Endothelial cell (in vitro differentiated cells): ENCODE results near the gene TJP1. TPM values are rescaled to one million over a fixed set of nuclear protein-coding genes. Genes with fewer than 3 reads are reported as not detected.

ENCODE experiments used
- DNase-seq: peaks from one replicate; pipeline ENCODE4 v3.0.0; 2021; ENCODE audit warnings: low spot score
- H3K27ac Mint-ChIP-seq: one replicate; pipeline ENCODE4 v1.8.0; 2021; ENCODE audit warnings: mixed read lengths, inconsistent platforms; ENCODE audit not compliant: unreplicated experiment
- H3K27me3 Mint-ChIP-seq: one replicate; pipeline ENCODE4 v1.8.0; 2021; ENCODE audit warnings: mild to moderate bottlenecking, moderate library complexity, mixed read lengths, inconsistent platforms; ENCODE audit not compliant: unreplicated experiment
- H3K36me3 Mint-ChIP-seq: one replicate; pipeline ENCODE4 v1.8.0; 2021; ENCODE audit warnings: mild to moderate bottlenecking, low read depth, mixed read lengths, inconsistent platforms; ENCODE audit not compliant: unreplicated experiment
- H3K4me1 Mint-ChIP-seq: one replicate; pipeline ENCODE4 v1.8.0; 2021; ENCODE audit warnings: mild to moderate bottlenecking, mixed read lengths, inconsistent platforms; ENCODE audit not compliant: unreplicated experiment
- H3K4me3 Mint-ChIP-seq: one replicate; pipeline ENCODE4 v1.8.0; 2021; ENCODE audit warnings: mild to moderate bottlenecking, mixed read lengths, inconsistent platforms; ENCODE audit not compliant: unreplicated experiment
- H3K9me3 Mint-ChIP-seq: one replicate; pipeline ENCODE4 v1.8.0; 2021; ENCODE audit warnings: mixed read lengths, inconsistent platforms; ENCODE audit not compliant: unreplicated experiment
- CTCF ChIP-seq: fragments of 200-600 bp; sonication (generic); IDR thresholded peaks from one replicate; pipeline ENCODE4 v1.5.0; 2021; ENCODE audit warnings: antibody characterized with exemption; ENCODE audit not compliant: unreplicated experiment
- total RNA-seq: library from RNA; stranded (reverse); fragmentation: NEBNext Ultra II Directional; extraction: Animal tissue kit (Norgen Biotek cat#: 25700); gene quantifications from one replicate; pipeline ENCODE4 v1.2.1, GENCODE V29; 2021; ENCODE audit not compliant: unreplicated experiment

The TJP1 gene
- total RNA-seq, 1 donor from 2014 or later = 473 TPM

GRCh38 chr15:29728418-29728817, 93.8 kb downstream of the TJP1 start:
- Mint-ChIP-seq H3K9me3 (no peaks in the 10 kb centered on the region), H3K27ac (no peak overlapping the region), H3K4me3 (peak overlapping the region; percentile 60), H3K27me3 (peaks cover 5% of the 10 kb centered on the region), H3K36me3 (peaks cover 72% of the 10 kb centered on the region), H3K4me1 (peaks cover 6% of the 10 kb centered on the region)
- no peak for TF ChIP-seq CTCF
- DNase-seq = no peak

- H3K4me3 Mint-ChIP-seq = no peak overlapping the region
- peaks cover 74% of the 10 kb centered on the region for H3K36me3 Mint-ChIP-seq
- DNase-seq = no peak
- no peak for TF ChIP-seq CTCF
- peaks cover 8% of the 10 kb centered on the region for H3K27me3 Mint-ChIP-seq
- no peak overlapping the region for H3K27ac Mint-ChIP-seq
- H3K9me3 Mint-ChIP-seq = no peaks in the 10 kb centered on the region
- peaks cover 6% of the 10 kb centered on the region for H3K4me1 Mint-ChIP-seq
Observed at GRCh38 chr15:29727871-29728270, 94.4 kb downstream of the TJP1 start.

GRCh38 chr15:29726553-29726952, 95.7 kb downstream of the TJP1 start:
- Mint-ChIP-seq H3K27me3 (peaks cover 10% of the 10 kb centered on the region), H3K4me1 (peaks cover 7% of the 10 kb centered on the region), H3K27ac (no peak overlapping the region), H3K36me3 (peaks cover 78% of the 10 kb centered on the region), H3K4me3 (peak overlapping the region; percentile 24), H3K9me3 (no peaks in the 10 kb centered on the region)
- no peak for DNase-seq
- no peak for TF ChIP-seq CTCF

- H3K27ac Mint-ChIP-seq = no peak overlapping the region
- H3K4me1 Mint-ChIP-seq = peaks cover 11% of the 10 kb centered on the region
- H3K27me3 Mint-ChIP-seq = peaks cover 12% of the 10 kb centered on the region
- no peaks in the 10 kb centered on the region for H3K9me3 Mint-ChIP-seq
- no peak for TF ChIP-seq CTCF
- H3K4me3 Mint-ChIP-seq = peak overlapping the region; percentile 70
- H3K36me3 Mint-ChIP-seq = peaks cover 94% of the 10 kb centered on the region
- no peak for DNase-seq
Observed at GRCh38 chr15:29724026-29724425, 98.2 kb downstream of the TJP1 start.

- no peak for TF ChIP-seq CTCF
- DNase-seq = no peak
- peaks cover 73% of the 10 kb centered on the region for H3K36me3 Mint-ChIP-seq
- H3K27ac Mint-ChIP-seq = peak overlapping the region; percentile 49
- H3K4me1 Mint-ChIP-seq = no peaks in the 10 kb centered on the region
- peaks cover 3% of the 10 kb centered on the region for H3K27me3 Mint-ChIP-seq
- H3K9me3 Mint-ChIP-seq = no peaks in the 10 kb centered on the region
- no peak overlapping the region for H3K4me3 Mint-ChIP-seq
Observed at GRCh38 chr15:29713784-29714183, 108.5 kb downstream of the TJP1 start.
